ENCODE data around the gene DLX5. TPM values are rescaled to one million over a fixed set of nuclear protein-coding genes. Genes with fewer than 3 reads are reported as not detected.

DLX5 gene
- total RNA-seq, 1 experiment from 2014 or later = not detected

DNA sequence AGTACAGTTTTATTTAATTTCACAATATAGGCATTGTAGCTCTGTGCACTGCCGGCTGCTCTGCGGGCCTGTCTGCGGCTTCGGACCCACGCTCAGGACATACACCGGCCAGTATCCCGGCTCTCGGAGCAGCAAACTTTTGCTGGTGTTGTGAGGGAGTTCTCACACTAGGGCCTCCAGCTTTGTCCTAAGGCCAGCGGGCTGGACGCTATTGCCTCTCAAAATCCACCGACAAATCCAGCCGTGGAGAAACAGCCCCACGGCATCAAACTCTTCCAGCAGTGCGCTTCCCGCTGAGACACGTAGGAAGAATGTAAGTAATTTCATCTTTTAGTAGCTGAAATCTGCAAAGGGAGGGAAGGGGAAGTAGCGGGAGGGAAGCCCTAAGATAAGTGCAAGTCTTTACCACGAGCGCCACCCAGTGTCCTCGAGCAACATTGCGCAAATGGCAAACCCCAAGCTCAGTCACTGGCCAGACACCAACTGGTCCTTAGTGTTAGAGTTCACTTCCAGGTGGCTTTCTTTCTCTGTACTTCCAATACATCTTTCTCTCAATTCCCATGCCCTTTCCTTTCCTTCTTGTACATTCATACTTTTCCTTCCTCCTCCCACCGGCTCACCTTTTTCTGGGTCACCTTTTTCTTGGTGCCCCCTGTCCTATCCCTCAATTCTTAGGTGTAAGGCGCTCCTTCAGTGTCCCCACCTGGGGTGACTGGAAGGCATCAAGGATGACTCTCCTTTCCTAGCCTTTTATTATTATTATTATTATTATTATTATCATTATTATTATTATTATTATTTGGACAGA is 3.0 kb upstream of the DLX5 start:
- no peak overlapping the region; the same call in 1 of the 2 replicates for H3K4me3 ChIP-seq (ENCODE audit: low read length)
- H3K4me2 ChIP-seq (ENCODE audit: low read depth, low read length, poor library complexity, severe bottlenecking) = peak overlapping the region; percentile 45
- peak; percentile 87 for DNase-seq

DNA sequence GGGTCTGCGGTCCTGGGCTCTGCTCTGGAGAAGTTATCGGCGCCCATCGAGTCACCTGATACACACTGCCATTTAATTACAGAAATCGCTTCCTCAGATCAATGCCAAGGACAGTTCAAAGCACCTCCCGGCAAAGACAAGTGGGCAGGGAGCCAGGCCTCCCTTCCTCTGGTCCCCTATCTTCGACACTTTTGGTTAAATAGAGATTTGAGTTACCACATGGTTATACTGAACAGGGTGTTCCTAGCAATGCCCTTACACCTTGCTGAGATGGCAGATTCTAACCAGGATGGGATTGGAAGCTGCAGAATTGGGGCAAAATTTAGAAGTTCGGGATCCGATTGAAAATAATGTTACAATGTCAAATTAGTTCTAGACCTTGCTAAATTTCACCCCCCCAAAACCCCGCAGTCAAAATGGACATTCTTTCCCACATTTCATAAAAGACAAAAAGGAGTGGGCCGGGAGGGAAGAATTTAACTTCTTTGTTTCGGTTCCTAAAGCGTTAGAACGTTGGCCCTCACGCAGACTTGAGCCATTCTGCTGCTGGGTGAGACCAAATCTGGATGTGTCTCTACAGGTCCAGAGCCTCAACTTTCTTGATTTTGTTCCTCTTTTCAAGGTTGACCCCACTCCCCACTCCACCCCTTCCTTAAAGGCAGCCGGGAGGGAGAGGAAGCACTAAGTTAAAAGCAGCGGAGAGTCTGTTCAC is 2.2 kb upstream of the DLX5 start:
- no peaks in the 10 kb centered on the region for H4K20me1 ChIP-seq (ENCODE audit: insufficient read depth, low read depth, low read length)
- no peaks in the 10 kb centered on the region for H3K36me3 ChIP-seq (ENCODE audit: insufficient read depth, low read length)
- no peaks in the 10 kb centered on the region for H3K9me3 ChIP-seq (ENCODE audit: low read length)
- H2AFZ ChIP-seq (ENCODE audit: low read length) = peak overlapping the region; percentile 74; the same call in 1 of the 2 replicates
- peaks cover 5% of the 10 kb centered on the region for H3K4me1 ChIP-seq (ENCODE audit: low read length)
- H3K9me2 ChIP-seq (replicated peaks; ENCODE audit: insufficient read depth, low read length) = no peaks in the 10 kb centered on the region
- peak overlapping the region; percentile 41; the same call in 1 of the 2 replicates for H3K9ac ChIP-seq (ENCODE audit: low read length)
- no peak for DNase-seq
- H3K4me3 ChIP-seq (ENCODE audit: low read length) = no peak overlapping the region; the same call in 1 of the 2 replicates
- no peaks in the 10 kb centered on the region for H3K27me3 ChIP-seq (ENCODE audit: low read length)
- H3K27ac ChIP-seq (ENCODE audit: low read length) = no peak overlapping the region
- no peaks in the 10 kb centered on the region for H3K79me2 ChIP-seq (ENCODE audit: low read length)
- H3K4me2 ChIP-seq (ENCODE audit: low read depth, low read length, poor library complexity, severe bottlenecking) = peak overlapping the region; percentile 45

More for the DNA sequence above, 3.0 kb upstream of the DLX5 start:
- no peak overlapping the region for H3K27ac ChIP-seq (ENCODE audit: low read length)
- H2AFZ ChIP-seq (ENCODE audit: low read length) = peak overlapping the region; percentile 74; the same call in 1 of the 2 replicates
- no peaks in the 10 kb centered on the region for H3K36me3 ChIP-seq (ENCODE audit: insufficient read depth, low read length)
- no peaks in the 10 kb centered on the region for H3K79me2 ChIP-seq (ENCODE audit: low read length)
- H3K9me2 ChIP-seq (replicated peaks; ENCODE audit: insufficient read depth, low read length) = no peaks in the 10 kb centered on the region
- H4K20me1 ChIP-seq (ENCODE audit: insufficient read depth, low read depth, low read length) = no peaks in the 10 kb centered on the region
- H3K9ac ChIP-seq (ENCODE audit: low read length) = peak overlapping the region; percentile 41; the same call in 1 of the 2 replicates
- H3K9me3 ChIP-seq (ENCODE audit: low read length) = no peaks in the 10 kb centered on the region
- no peaks in the 10 kb centered on the region for H3K27me3 ChIP-seq (ENCODE audit: low read length)
- H3K4me1 ChIP-seq (ENCODE audit: low read length) = peaks cover 5% of the 10 kb centered on the region

DNA sequence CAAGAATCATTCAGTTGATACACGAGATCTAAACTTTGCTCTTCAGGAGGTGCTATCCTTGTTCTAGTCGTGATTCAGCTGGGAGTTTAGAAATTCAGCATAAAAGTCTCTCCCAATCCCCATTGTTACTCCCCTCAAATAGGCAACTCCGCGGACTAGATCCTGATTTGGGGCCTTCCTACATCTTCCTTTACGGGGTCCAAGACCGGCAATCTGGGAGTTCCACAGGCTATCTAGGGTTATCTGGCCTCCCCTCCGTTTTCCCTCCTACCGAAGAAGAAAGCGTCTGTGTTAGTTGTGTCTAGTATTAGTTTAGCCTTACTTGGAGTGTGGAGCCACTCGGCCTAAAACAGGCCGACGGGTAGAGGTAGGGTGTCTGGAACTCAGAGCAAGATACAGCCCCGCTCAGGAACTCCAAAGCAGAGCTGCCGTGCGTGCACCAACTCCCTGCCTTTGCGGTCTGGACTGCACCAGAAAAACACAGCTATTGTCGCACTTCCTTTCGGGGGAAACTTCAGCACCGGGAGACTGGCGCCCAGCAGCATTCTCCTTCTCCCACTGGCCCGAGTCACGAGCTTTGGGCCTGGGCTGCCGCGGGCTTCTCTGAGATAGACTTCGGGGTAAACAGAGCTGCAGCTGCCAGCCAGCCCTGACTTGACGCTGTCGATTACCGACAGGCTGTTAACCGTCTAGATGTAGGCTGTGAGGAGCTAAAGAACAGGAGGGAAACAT is 1.5 kb upstream of the DLX5 start:
- H3K4me1 ChIP-seq (ENCODE audit: low read length) = peaks cover 5% of the 10 kb centered on the region
- DNase-seq = no peak
- no peak overlapping the region for H2AFZ ChIP-seq (ENCODE audit: low read length)
- H4K20me1 ChIP-seq (ENCODE audit: insufficient read depth, low read depth, low read length) = no peaks in the 10 kb centered on the region
- H3K9me3 ChIP-seq (ENCODE audit: low read length) = no peaks in the 10 kb centered on the region
- no peak overlapping the region for H3K4me3 ChIP-seq (ENCODE audit: low read length)
- H3K9me2 ChIP-seq (replicated peaks; ENCODE audit: insufficient read depth, low read length) = no peaks in the 10 kb centered on the region
- no peak overlapping the region for H3K27ac ChIP-seq (ENCODE audit: low read length)
- no peaks in the 10 kb centered on the region for H3K36me3 ChIP-seq (ENCODE audit: insufficient read depth, low read length)
- H3K27me3 ChIP-seq (ENCODE audit: low read length) = no peaks in the 10 kb centered on the region
- no peaks in the 10 kb centered on the region for H3K79me2 ChIP-seq (ENCODE audit: low read length)
- H3K9ac ChIP-seq (ENCODE audit: low read length) = no peak overlapping the region
- no peak overlapping the region for H3K4me2 ChIP-seq (ENCODE audit: low read depth, low read length, poor library complexity, severe bottlenecking)

DNA sequence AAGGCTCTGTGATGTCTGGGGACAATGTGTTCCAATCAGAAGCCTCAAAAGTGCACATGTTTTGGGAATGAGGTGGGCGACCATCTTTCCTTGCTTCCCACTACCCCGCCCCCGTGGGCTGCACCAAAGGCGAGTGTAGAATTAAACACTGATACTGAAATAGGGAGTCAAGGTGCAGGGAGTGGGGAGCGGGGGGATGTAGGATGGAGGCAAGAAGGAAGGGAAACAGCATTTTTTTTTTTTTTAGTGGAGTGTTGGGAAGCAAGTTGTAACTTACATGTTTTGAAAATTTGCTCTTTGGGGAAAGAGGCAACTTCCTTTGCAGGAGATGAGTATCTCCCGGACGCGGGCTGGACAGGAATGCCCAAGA is 484 bp upstream of the DLX5 start:
- Histone ChIP-seq H2AFZ (ENCODE audit: low read length) (no peak overlapping the region), H3K4me2 (ENCODE audit: low read depth, low read length, poor library complexity, severe bottlenecking) (no peak overlapping the region), H3K9me3 (ENCODE audit: low read length) (no peaks in the 10 kb centered on the region), H4K20me1 (ENCODE audit: insufficient read depth, low read depth, low read length) (no peaks in the 10 kb centered on the region), H3K36me3 (ENCODE audit: insufficient read depth, low read length) (no peaks in the 10 kb centered on the region), H3K27me3 (ENCODE audit: low read length) (no peaks in the 10 kb centered on the region), H3K9ac (ENCODE audit: low read length) (no peak overlapping the region), H3K27ac (ENCODE audit: low read length) (no peak overlapping the region), H3K4me3 (ENCODE audit: low read length) (no peak overlapping the region), H3K9me2 (replicated peaks; ENCODE audit: insufficient read depth, low read length) (no peaks in the 10 kb centered on the region), H3K79me2 (ENCODE audit: low read length) (no peaks in the 10 kb centered on the region), H3K4me1 (ENCODE audit: low read length) (peaks cover 5% of the 10 kb centered on the region)
- DNase-seq = no peak

DNA sequence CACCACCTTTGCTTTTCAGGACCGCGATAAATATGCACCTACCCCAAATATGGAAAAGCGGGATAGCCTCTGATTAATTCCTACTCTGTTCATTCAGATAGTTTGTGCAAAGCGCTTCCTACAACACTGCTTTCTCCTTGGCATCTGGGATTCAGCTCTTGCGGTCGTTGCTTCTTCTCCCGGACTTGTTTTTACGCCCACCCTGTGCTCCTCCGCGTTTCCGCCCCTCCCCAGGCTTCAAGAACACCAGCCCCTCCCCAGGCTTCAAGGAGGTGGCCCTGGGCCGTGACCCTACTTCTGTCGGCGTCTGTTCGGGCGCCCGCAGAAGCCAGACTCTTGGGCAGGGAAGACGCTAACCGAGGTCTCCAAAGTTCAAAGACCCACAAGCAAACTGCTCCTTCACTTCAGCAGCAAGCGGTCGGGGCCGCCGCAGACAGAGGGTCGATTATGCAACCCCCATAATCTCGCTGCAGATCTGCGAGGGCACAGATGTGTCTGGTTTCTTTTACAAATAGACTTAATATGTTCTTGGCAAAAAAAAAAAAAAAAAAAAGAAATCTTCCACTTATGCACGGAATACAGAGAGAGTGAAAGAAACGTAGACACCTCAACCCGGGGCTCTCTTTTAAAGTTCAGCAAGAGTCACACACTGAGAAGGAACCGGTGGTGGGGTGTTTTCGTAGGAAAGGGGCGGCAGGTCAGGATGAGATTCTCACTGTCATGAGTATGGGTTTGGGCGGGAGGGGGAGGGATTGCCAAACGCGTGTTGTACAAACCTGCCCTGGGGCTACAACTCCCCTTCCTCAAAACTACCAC is 1.9 kb downstream of the DLX5 start:
- Histone ChIP-seq H4K20me1 (ENCODE audit: insufficient read depth, low read depth, low read length) (no peaks in the 10 kb centered on the region), H3K9me2 (replicated peaks; ENCODE audit: insufficient read depth, low read length) (no peaks in the 10 kb centered on the region), H3K27ac (ENCODE audit: low read length) (no peak overlapping the region), H3K4me2 (ENCODE audit: low read depth, low read length, poor library complexity, severe bottlenecking) (no peak overlapping the region), H3K36me3 (ENCODE audit: insufficient read depth, low read length) (no peaks in the 10 kb centered on the region), H3K4me1 (ENCODE audit: low read length) (peaks cover 5% of the 10 kb centered on the region), H3K27me3 (ENCODE audit: low read length) (no peaks in the 10 kb centered on the region), H3K9ac (ENCODE audit: low read length) (no peak overlapping the region), H3K79me2 (ENCODE audit: low read length) (no peaks in the 10 kb centered on the region), H2AFZ (ENCODE audit: low read length) (no peak overlapping the region), H3K4me3 (ENCODE audit: low read length) (no peak overlapping the region), H3K9me3 (ENCODE audit: low read length) (no peaks in the 10 kb centered on the region)
- DNase-seq = no peak

DNA sequence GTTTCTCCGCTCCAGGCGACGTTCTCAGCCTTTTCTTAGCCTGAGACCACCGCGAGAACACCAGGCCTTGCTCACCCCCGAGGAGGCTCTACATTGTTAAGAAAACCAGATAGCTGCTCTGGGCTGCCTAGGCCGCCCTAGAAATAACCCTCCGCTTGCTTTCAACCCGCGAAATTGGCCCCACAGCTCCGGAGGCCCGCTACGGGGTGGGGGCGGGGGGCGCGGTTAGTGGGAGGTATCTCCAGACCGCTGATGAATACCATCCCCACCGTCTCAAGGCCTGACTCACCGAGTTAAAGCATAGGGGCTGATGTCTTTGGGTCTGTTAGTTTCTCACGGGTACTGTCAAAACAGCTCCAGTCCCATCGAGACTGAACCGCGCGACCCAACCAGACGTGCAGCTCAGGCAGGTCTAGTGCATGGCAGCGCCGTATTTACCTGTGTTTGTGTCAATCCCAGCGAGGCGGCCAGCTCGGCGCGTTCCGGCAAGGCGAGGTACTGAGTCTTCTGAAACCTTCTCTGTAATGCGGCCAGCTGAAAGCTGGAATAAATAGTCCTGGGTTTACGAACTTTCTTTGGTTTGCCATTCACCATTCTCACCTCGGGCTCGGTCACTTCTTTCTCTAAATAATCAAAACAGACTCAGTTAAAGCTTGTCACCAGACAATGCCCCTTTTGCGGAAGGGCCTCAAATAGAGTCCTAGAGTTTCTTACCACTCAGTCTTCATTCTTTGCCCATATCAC is 2.7 kb downstream of the DLX5 start:
- H3K36me3 ChIP-seq (ENCODE audit: insufficient read depth, low read length) = no peaks in the 10 kb centered on the region
- no peaks in the 10 kb centered on the region for H3K4me1 ChIP-seq (ENCODE audit: low read length)
- no peaks in the 10 kb centered on the region for H4K20me1 ChIP-seq (ENCODE audit: insufficient read depth, low read depth, low read length)
- H3K27ac ChIP-seq (ENCODE audit: low read length) = no peak overlapping the region
- DNase-seq = no peak
- H3K4me3 ChIP-seq (ENCODE audit: low read length) = no peak overlapping the region
- H3K79me2 ChIP-seq (ENCODE audit: low read length) = no peaks in the 10 kb centered on the region
- H3K4me2 ChIP-seq (ENCODE audit: low read depth, low read length, poor library complexity, severe bottlenecking) = no peak overlapping the region
- no peaks in the 10 kb centered on the region for H3K27me3 ChIP-seq (ENCODE audit: low read length)
- no peak overlapping the region for H3K9ac ChIP-seq (ENCODE audit: low read length)
- H3K9me3 ChIP-seq (ENCODE audit: low read length) = no peaks in the 10 kb centered on the region
- no peak overlapping the region for H2AFZ ChIP-seq (ENCODE audit: low read length)
- H3K9me2 ChIP-seq (replicated peaks; ENCODE audit: insufficient read depth, low read length) = no peaks in the 10 kb centered on the region

DNA sequence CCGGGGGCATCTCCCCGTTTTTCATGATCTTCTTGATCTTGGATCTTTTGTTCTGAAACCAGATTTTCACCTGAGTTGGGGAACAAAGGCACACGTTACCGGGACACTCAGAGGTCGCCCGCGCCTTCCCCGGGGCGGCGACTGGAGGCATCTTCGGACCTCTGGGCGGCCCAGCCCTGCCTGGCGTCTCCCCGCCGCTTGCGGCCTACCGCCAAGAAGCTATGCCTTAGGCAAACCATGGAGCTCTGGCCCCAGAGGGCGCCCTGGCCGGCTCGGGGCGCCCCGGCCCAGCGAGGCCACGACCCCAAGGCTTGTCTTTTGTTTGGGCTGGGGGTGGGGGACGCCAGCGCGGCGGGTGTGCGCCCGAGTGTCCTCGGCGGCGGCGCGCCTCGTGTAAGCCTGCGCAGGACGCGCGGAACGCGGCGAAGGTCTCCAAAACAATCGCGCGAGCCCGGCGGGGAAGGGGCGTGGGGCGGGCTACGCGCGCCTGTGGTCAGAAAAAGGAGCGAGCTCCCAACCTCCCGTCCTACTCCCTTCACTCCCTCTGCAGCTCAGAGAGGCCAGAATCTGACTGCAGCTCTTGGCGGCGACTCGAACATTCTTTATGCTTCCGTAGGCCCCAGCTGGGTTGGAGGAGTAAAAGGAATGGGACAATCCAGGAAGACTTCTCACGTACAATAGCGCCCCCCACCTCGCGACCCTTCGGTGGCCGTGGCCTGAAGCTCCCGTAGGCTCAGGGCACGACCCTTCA is 3.5 kb downstream of the DLX5 start:
- no peak for DNase-seq
- no peaks in the 10 kb centered on the region for H3K9me3 ChIP-seq (ENCODE audit: low read length)
- H3K9me2 ChIP-seq (replicated peaks; ENCODE audit: insufficient read depth, low read length) = no peaks in the 10 kb centered on the region
- no peaks in the 10 kb centered on the region for H3K4me1 ChIP-seq (ENCODE audit: low read length)
- no peak overlapping the region for H3K4me3 ChIP-seq (ENCODE audit: low read length)
- H3K36me3 ChIP-seq (ENCODE audit: insufficient read depth, low read length) = no peaks in the 10 kb centered on the region
- H2AFZ ChIP-seq (ENCODE audit: low read length) = no peak overlapping the region
- no peaks in the 10 kb centered on the region for H4K20me1 ChIP-seq (ENCODE audit: insufficient read depth, low read depth, low read length)
- no peaks in the 10 kb centered on the region for H3K79me2 ChIP-seq (ENCODE audit: low read length)
- H3K27ac ChIP-seq (ENCODE audit: low read length) = no peak overlapping the region
- no peaks in the 10 kb centered on the region for H3K27me3 ChIP-seq (ENCODE audit: low read length)
- no peak overlapping the region for H3K4me2 ChIP-seq (ENCODE audit: low read depth, low read length, poor library complexity, severe bottlenecking)
- H3K9ac ChIP-seq (ENCODE audit: low read length) = no peak overlapping the region

Measured in Karpas-422 (cell line).